OCI-LY3 (cell line): Measurements from ENCODE around the gene DRG2.

Source experiments
- H2AFZ ChIP-seq: fragments of 200-600, 300-600 bp; shearing (Covaris generic); 2 replicates; pipeline ENCODE4 v1.6.0; 2014; ENCODE audit warnings: antibody characterized with exemption, low read depth, low read length
- H3K27ac ChIP-seq: fragments of 200-600, 300-600 bp; sonication (generic); 2 replicates; pipeline ENCODE4 v1.5.1; 2014; ENCODE audit warnings: mild to moderate bottlenecking, low read length, moderate library complexity, mixed read lengths
- H3K27me3 ChIP-seq: fragments of 200-600, 300-600 bp; sonication (generic); 2 replicates; pipeline ENCODE4 v1.6.1; 2014; ENCODE audit warnings: low read depth, low read length, mixed read lengths
- H3K36me3 ChIP-seq: fragments of 200-600, 300-600 bp; sonication (generic); replicated peaks from 2 replicates; pipeline ENCODE3; 2014; ENCODE audit warnings: low read depth, low read length, mixed read lengths
- H3K4me1 ChIP-seq: fragments of 300-600, 200-600 bp; sonication (generic); 2 replicates; pipeline ENCODE4 v1.6.1; 2014; ENCODE audit warnings: low read length, mixed read lengths
- H3K4me2 ChIP-seq: fragments of 200-600, 300-600 bp; sonication (generic); 2 replicates; pipeline ENCODE4 v1.6.1; 2014; ENCODE audit warnings: low read length, mixed read lengths
- H3K4me3 ChIP-seq: fragments of 300-600, 200-600 bp; sonication (generic); 2 replicates; pipeline ENCODE4 v1.5.1; 2014; ENCODE audit warnings: antibody characterized with exemption, mild to moderate bottlenecking, low read length, moderate library complexity
- H3K79me2 ChIP-seq: fragments of 300-600, 200-600 bp; shearing (Covaris generic); 2 replicates; pipeline ENCODE4 v1.6.1; 2014; ENCODE audit warnings: mild to moderate bottlenecking, low read length, mixed read lengths
- H3K9ac ChIP-seq: fragments of 300-600, 200-600 bp; shearing (Covaris generic); 2 replicates; pipeline ENCODE4 v1.6.0; 2014; ENCODE audit warnings: mild to moderate bottlenecking, low read length, moderate library complexity
- H3K9me3 ChIP-seq: fragments of 200-600, 300-600 bp; shearing (Covaris generic); 2 replicates; pipeline ENCODE4 v1.6.1; 2014; ENCODE audit warnings: low read length, mixed read lengths; ENCODE audit not compliant: insufficient read depth
- H4K20me1 ChIP-seq: fragments of 200-600, 300-600 bp; sonication (generic); 2 replicates; pipeline ENCODE4 v1.6.1; 2016; ENCODE audit warnings: low read length, mixed read lengths; ENCODE audit not compliant: insufficient read depth
- CTCF ChIP-seq: fragments of 200-600, 300-600 bp; sonication (generic); IDR thresholded peaks from 2 replicates; pipeline ENCODE4 v1.5.1; 2014; ENCODE audit warnings: antibody characterized with exemption, low read length, low read depth
- EZH2phosphoT487 ChIP-seq: fragments of 200-600 bp; shearing (Covaris generic); IDR thresholded peaks from 2 replicates; pipeline ENCODE4 v1.6.1; 2018; ENCODE audit warnings: antibody characterized with exemption, mixed run types, low read depth

The DRG2 gene

DNA sequence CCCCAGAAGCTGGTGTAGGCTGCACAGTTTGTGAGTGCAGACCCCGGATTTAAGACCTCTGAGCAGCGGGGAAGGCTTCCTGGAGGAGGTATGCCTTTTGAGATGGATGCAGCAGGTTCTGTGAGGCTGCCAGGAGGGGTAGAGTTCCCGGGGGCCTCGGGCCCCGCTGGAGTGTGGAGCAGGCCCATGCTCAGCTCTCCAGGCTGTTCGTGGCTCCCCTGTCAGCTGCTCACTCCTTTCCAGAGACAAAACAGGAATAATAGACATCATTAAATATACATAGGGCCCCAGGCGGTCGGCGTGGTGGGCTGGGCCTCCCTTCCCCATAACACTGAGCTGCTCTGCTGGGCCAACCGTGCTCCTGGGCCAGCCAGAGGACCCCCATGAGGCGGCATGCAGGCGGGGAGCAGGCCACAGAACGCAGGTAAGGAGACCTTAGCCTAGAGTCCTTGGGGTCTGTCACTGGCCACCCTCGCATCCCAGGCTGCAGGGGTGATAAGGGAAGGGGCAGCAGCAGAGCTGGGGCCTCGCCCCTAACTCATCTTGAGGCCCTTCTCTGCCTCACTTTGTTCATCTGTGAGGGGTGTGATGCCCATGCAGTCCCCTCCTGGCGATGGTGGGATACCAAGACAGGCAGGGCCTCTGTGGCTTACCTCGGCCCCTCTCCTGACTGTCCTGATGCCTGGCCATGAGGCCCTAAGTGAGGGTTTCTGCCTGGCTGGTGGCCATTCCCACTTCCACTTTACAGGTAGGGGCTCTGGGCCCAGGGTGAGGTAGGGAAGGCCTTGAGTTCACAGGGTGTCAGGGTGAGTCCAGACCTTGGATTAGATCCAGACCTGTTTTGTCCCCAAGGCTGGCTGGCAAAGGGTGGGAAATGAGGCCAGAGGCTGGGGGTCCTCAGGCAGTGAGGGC is 20.9 kb downstream of the DRG2 start, which contains the start of gene MYO15A:
TSS of gene MYO15A (plus strand) at position 356 of the 912 bp plus-strand sequence. CDS start 10,045 bp downstream, outside the sequence.
- Histone ChIP-seq H3K36me3 (no peaks in the 10 kb centered on the region), H3K79me2 (no peaks in the 10 kb centered on the region), H2AFZ (no peak within 1 kb of the TSS), H3K4me3 (no peak within 1 kb of the TSS), H3K9ac (no peak within 1 kb of the TSS), H3K9me3 (no peaks in the 10 kb centered on the region), H3K27ac (no peak within 1 kb of the TSS), H4K20me1 (no peaks in the 10 kb centered on the region), H3K4me1 (no peaks in the 10 kb centered on the region), H3K27me3 (no peaks in the 10 kb centered on the region), H3K4me2 (no peak within 1 kb of the TSS)
- no peak for TF ChIP-seq EZH2phosphoT487
- TF ChIP-seq CTCF = no peak

DNA sequence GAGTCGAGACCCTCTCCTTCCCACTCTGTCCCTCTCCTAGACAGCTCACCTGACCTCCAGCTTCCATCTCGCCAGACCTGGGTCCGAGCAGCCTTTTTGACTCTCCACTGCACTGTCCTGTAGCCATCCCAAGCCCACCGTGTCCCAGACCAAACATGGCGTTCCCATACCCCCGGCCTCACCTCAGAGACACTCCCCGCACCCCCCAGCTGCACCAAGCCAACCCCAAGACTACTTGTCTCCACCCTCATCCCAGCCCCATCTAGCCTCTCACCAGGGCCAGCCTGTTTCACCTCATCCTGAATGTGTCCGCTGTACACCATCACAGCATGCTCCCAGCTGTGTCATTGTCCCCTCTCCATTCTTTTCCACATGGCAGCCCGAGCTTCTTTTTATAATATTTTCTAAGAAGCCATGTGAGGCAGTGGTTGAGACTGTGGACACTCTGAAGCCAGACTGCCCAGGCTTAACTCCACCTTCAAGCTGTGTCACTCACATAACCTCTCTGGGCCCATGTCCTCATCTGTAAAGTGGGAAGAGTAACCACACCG is 22.3 kb downstream of the DRG2 start:
- H3K4me3 ChIP-seq = no peak overlapping the region
- H3K27ac ChIP-seq = no peak overlapping the region
- no peaks in the 10 kb centered on the region for H3K36me3 ChIP-seq
- H3K4me2 ChIP-seq = no peak overlapping the region
- H3K27me3 ChIP-seq = no peaks in the 10 kb centered on the region
- TF ChIP-seq CTCF (no peak), EZH2phosphoT487 (no peak)
- no peak overlapping the region for H3K9ac ChIP-seq
- H3K4me1 ChIP-seq = no peaks in the 10 kb centered on the region
- H4K20me1 ChIP-seq = no peaks in the 10 kb centered on the region
- no peaks in the 10 kb centered on the region for H3K9me3 ChIP-seq
- H2AFZ ChIP-seq = no peak overlapping the region
- no peaks in the 10 kb centered on the region for H3K79me2 ChIP-seq

DNA sequence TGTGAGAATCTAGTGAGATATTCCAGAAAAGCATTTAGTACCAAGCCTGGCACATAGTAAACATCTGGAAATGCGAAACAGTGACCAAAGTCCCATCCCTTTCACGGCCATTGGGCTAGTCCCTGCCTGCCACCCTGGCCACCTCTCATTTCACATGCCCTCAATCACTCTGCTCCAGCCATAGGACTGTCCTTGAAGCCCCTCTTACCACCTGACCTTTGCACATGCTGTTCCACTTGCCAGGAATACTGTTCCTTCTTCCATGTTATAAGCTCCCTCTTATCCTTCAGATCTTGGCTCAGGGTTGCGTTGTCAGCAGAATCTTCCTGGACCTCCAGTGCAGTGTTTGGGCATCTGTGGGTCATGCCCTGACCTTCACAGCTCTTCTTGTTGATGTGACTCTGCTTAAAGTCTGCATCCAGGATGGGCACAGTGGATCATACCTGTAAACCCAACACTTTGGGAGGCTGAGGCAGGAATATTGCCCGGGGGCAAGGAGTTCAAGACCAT is 22.9 kb downstream of the DRG2 start:
- no peak overlapping the region for H3K9ac ChIP-seq
- H3K36me3 ChIP-seq = no peaks in the 10 kb centered on the region
- H3K4me3 ChIP-seq = no peak overlapping the region
- H4K20me1 ChIP-seq = no peaks in the 10 kb centered on the region
- no peak overlapping the region for H3K27ac ChIP-seq
- no peak overlapping the region for H3K4me2 ChIP-seq
- H3K27me3 ChIP-seq = no peaks in the 10 kb centered on the region
- no peak overlapping the region for H2AFZ ChIP-seq
- no peaks in the 10 kb centered on the region for H3K79me2 ChIP-seq
- no peaks in the 10 kb centered on the region for H3K4me1 ChIP-seq
- no peaks in the 10 kb centered on the region for H3K9me3 ChIP-seq
- TF ChIP-seq CTCF (no peak), EZH2phosphoT487 (no peak)

DNA sequence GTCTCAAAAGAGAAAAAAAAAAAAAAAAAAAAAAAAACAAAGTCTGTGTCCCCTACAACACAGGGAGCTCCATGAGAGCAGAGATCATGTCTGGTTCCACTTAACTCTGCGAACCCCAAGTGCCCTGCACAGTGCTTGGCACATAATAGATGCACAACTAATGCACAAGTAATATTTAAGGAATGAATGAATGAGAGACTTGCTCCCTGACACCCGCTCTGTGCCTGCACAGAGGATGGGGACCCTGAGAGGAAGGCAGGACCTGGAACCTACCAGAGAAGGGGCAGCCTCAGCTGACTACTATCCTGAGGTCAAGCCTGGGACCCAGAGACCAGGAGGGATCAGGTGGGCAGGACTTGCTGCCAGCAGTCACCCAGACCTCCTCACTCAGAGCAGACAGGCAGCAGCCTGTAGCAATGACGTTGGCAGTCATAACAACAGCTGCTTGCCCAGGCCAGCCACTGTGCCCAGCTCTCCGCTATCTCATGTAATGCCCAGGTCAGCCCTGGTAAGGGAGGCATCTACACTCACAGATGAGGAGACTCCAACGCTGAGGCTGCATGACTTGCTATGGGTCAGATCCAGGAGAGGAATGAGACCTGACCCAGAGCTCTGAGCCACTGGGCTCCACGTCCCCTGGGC is 23.7 kb downstream of the DRG2 start:
- Histone ChIP-seq H3K9me3 (no peaks in the 10 kb centered on the region), H3K4me3 (no peak overlapping the region), H4K20me1 (no peaks in the 10 kb centered on the region), H3K9ac (no peak overlapping the region), H3K4me2 (no peak overlapping the region), H2AFZ (no peak overlapping the region), H3K27me3 (no peaks in the 10 kb centered on the region), H3K36me3 (no peaks in the 10 kb centered on the region), H3K79me2 (no peaks in the 10 kb centered on the region), H3K27ac (no peak overlapping the region), H3K4me1 (no peaks in the 10 kb centered on the region)
- TF ChIP-seq CTCF (no peak), EZH2phosphoT487 (no peak)
